BLaER1 treated with 17β-estradiol and CSF1 and Interleukin-3, amounts not matched to agents 10 nM and 100 nM (cell line): Measurements from ENCODE around the gene ABHD10.

Experiments used
- H3K27ac ChIP-seq, 11 experiments: shearing (Covaris generic); formaldehyde crosslinking; 2 replicates each; pipeline ENCODE4 v1.8.1; 2022
- H3K27me3 ChIP-seq, 11 experiments: shearing (Covaris generic); formaldehyde crosslinking; 2 replicates each; pipeline ENCODE4 v1.8.1; 2022
- H3K36me3 ChIP-seq, 11 experiments: shearing (Covaris generic); formaldehyde crosslinking; 2 replicates each; pipeline ENCODE4 v1.8.1; 2022
- H3K4me1 ChIP-seq, 10 experiments: shearing (Covaris generic); formaldehyde crosslinking; 2 replicates each; pipeline ENCODE4 v1.8.1; 2022
- H3K4me2 ChIP-seq, 11 experiments: shearing (Covaris generic); formaldehyde crosslinking; 2 replicates each; pipeline ENCODE4 v1.8.1; 2022
- H3K4me3 ChIP-seq, 10 experiments: shearing (Covaris generic); formaldehyde crosslinking; 2 replicates each; pipeline ENCODE4 v1.8.1; 2022
- H3K9ac ChIP-seq, 11 experiments: shearing (Covaris generic); formaldehyde crosslinking; 2 replicates each; pipeline ENCODE4 v1.8.1; 2022
- H3K9me3 ChIP-seq, 11 experiments: shearing (Covaris generic); formaldehyde crosslinking; replicated peaks in 1 of 11; 2 replicates each; pipeline ENCODE4 v1.8.1; 2022
- H4K20me1 ChIP-seq, 11 experiments: shearing (Covaris generic); formaldehyde crosslinking; 2 replicates each; pipeline ENCODE4 v1.8.1; 2022
- Cebpa-rat ChIP-seq, 11 experiments: shearing (Covaris generic); IDR thresholded peaks; 2 replicates each; pipeline ENCODE4 v1.8.1; 2022

ABHD10 gene

GRCh38 chr3:112011376-112011940 is 32.6 kb downstream of the ABHD10 start:
- no peak overlapping the region for H3K4me3 ChIP-seq
- peak overlapping the region in 7 of 11 experiments; percentile 40 to 71 (median 62); a peak in 14 of 22 replicates for H3K4me2 ChIP-seq
- no peak overlapping the region for H3K27ac ChIP-seq
- H3K9ac ChIP-seq: no peak overlapping the region
- H3K36me3 ChIP-seq: no peaks in the 10 kb centered on the region
- peaks cover 0 to 3% (median 0%) of the 10 kb centered on the region in 11 experiments; a peak in 4 of 22 replicates for H3K9me3 ChIP-seq
- TF ChIP-seq Cebpa-rat (IDR thresholded peaks at IDR 0.05): no peak
- H4K20me1 ChIP-seq: no peaks in the 10 kb centered on the region
- H3K4me1 ChIP-seq: peaks cover 0 to 35% (median 32%) of the 10 kb centered on the region in 10 experiments; a peak in 16 of 20 replicates
- H3K27me3 ChIP-seq: no peaks in the 10 kb centered on the region

GRCh38 chr3:112012205-112012992 is 33.6 kb downstream of the ABHD10 start:
- H3K9me3 ChIP-seq: peaks cover 0 to 3% (median 0%) of the 10 kb centered on the region in 11 experiments; a peak in 4 of 22 replicates
- H3K4me3 ChIP-seq: no peak overlapping the region

GRCh38 chr3:112013058-112013783 is 34.4 kb downstream of the ABHD10 start:
- H3K4me3 ChIP-seq: no peak overlapping the region
- H3K27me3 ChIP-seq: no peaks in the 10 kb centered on the region
- H3K9ac ChIP-seq: no peak overlapping the region
- H4K20me1 ChIP-seq: no peaks in the 10 kb centered on the region
- no peaks in the 10 kb centered on the region for H3K36me3 ChIP-seq
- peak overlapping the region in 9 of 11 experiments; percentile 5 to 59 (median 17); a peak in 10 of 22 replicates for H3K4me2 ChIP-seq
- H3K27ac ChIP-seq: no peak overlapping the region
- TF ChIP-seq Cebpa-rat (IDR thresholded peaks at IDR 0.05): no peak
- H3K9me3 ChIP-seq: peaks cover 0 to 3% (median 0%) of the 10 kb centered on the region in 11 experiments; a peak in 4 of 22 replicates
- peaks cover 0 to 35% (median 32%) of the 10 kb centered on the region in 10 experiments; a peak in 16 of 20 replicates for H3K4me1 ChIP-seq

More at GRCh38 chr3:112012205-112012992, 33.6 kb downstream of the ABHD10 start:
- H3K4me2 ChIP-seq: peak overlapping the region in 5 of 11 experiments; percentile 5 to 71 (median 32); a peak in 9 of 22 replicates
- H3K36me3 ChIP-seq: no peaks in the 10 kb centered on the region
- no peaks in the 10 kb centered on the region for H4K20me1 ChIP-seq
- no peaks in the 10 kb centered on the region for H3K27me3 ChIP-seq
- H3K9ac ChIP-seq: no peak overlapping the region
- H3K27ac ChIP-seq: no peak overlapping the region
- peaks cover 0 to 35% (median 32%) of the 10 kb centered on the region in 10 experiments; a peak in 16 of 20 replicates for H3K4me1 ChIP-seq
- TF ChIP-seq Cebpa-rat (IDR thresholded peaks at IDR 0.05): no peak

- no peak overlapping the region for H3K4me3 ChIP-seq
- no peaks in the 10 kb centered on the region for H3K36me3 ChIP-seq
- peaks cover 0 to 35% (median 32%) of the 10 kb centered on the region in 10 experiments; a peak in 16 of 20 replicates for H3K4me1 ChIP-seq
- H3K27ac ChIP-seq: no peak overlapping the region
- H3K27me3 ChIP-seq: no peaks in the 10 kb centered on the region
- peaks cover 0 to 3% (median 0%) of the 10 kb centered on the region in 11 experiments; a peak in 4 of 22 replicates for H3K9me3 ChIP-seq
- H3K4me2 ChIP-seq: peak overlapping the region in 2 of 11 experiments; percentile 1 to 59; a peak in 1 of 22 replicates
- TF ChIP-seq Cebpa-rat (IDR thresholded peaks at IDR 0.05): no peak
- no peaks in the 10 kb centered on the region for H4K20me1 ChIP-seq
- H3K9ac ChIP-seq: 0 out of 22 replicates have a peak overlapping the region, but pooled peaks of 1 of the 11 experiments have one; percentile 13
Observed at GRCh38 chr3:112013784-112014143, 34.9 kb downstream of the ABHD10 start.

- no peaks in the 10 kb centered on the region for H4K20me1 ChIP-seq
Observed at GRCh38 chr3:112017091-112017490, 38.3 kb downstream of the ABHD10 start.

GRCh38 chr3:112018712-112019111 is 39.9 kb downstream of the ABHD10 start:
- Histone ChIP-seq H3K4me3 (no peak overlapping the region), H3K27me3 (no peaks in the 10 kb centered on the region), H3K9me3 (no peaks in the 10 kb centered on the region), H4K20me1 (no peaks in the 10 kb centered on the region), H3K4me2 (no peak overlapping the region), H3K27ac (no peak overlapping the region), H3K4me1 (peaks cover 0 to 4% (median 0%) of the 10 kb centered on the region in 10 experiments; a peak in 4 of 20 replicates), H3K36me3 (no peaks in the 10 kb centered on the region), H3K9ac (no peak overlapping the region)
- TF ChIP-seq Cebpa-rat (IDR thresholded peaks at IDR 0.05): no peak

More at GRCh38 chr3:112017091-112017490, 38.3 kb downstream of the ABHD10 start:
- Histone ChIP-seq H3K4me1 (peaks cover 0 to 17% (median 13%) of the 10 kb centered on the region in 10 experiments; a peak in 15 of 20 replicates), H3K27ac (no peak overlapping the region), H3K4me3 (no peak overlapping the region), H3K36me3 (no peaks in the 10 kb centered on the region), H3K9ac (no peak overlapping the region), H3K27me3 (no peaks in the 10 kb centered on the region), H3K4me2 (no peak overlapping the region), H3K9me3 (no peaks in the 10 kb centered on the region)
- no peak for TF ChIP-seq Cebpa-rat (IDR thresholded peaks at IDR 0.05)

GRCh38 chr3:112019716-112020115 is 40.9 kb downstream of the ABHD10 start:
- H3K27ac ChIP-seq: no peak overlapping the region
- no peak overlapping the region for H3K4me2 ChIP-seq
- H3K4me1 ChIP-seq: no peaks in the 10 kb centered on the region; a peak in 1 of 20 replicates
- H3K9me3 ChIP-seq: peaks cover 0 to 4% (median 0%) of the 10 kb centered on the region in 11 experiments; a peak in 1 of 22 replicates
- no peaks in the 10 kb centered on the region for H3K27me3 ChIP-seq
- no peak for TF ChIP-seq Cebpa-rat (IDR thresholded peaks at IDR 0.05)
- H3K4me3 ChIP-seq: no peak overlapping the region
- H3K36me3 ChIP-seq: no peaks in the 10 kb centered on the region
- no peaks in the 10 kb centered on the region for H4K20me1 ChIP-seq
- H3K9ac ChIP-seq: no peak overlapping the region

GRCh38 chr3:112020674-112021085 is 41.9 kb downstream of the ABHD10 start:
- TF ChIP-seq Cebpa-rat (IDR thresholded peaks at IDR 0.05): no peak
- no peak overlapping the region for H3K9ac ChIP-seq
- H3K4me3 ChIP-seq: no peak overlapping the region
- H3K27ac ChIP-seq: no peak overlapping the region
- H3K9me3 ChIP-seq: peaks cover 0 to 4% (median 0%) of the 10 kb centered on the region in 11 experiments; a peak in 2 of 22 replicates
- no peaks in the 10 kb centered on the region for H3K27me3 ChIP-seq
- no peaks in the 10 kb centered on the region; a peak in 1 of 20 replicates for H3K4me1 ChIP-seq
- no peaks in the 10 kb centered on the region for H3K36me3 ChIP-seq
- H3K4me2 ChIP-seq: no peak overlapping the region
- H4K20me1 ChIP-seq: no peaks in the 10 kb centered on the region
